Dendritic cell treated with granulocyte-macrophage colony-stimulating factor and Interleukin-4, amounts not matched to agents 40 ng/mL and 50 ng/mL, for 4 days (primary cell): Measurements from ENCODE around the gene SWT1.

ENCODE experiments used
- H3K27ac Mint-ChIP-seq: one replicate; pipeline ENCODE4 v1.8.0; 2022; ENCODE audit warnings: mild to moderate bottlenecking, mixed read lengths
- H3K27me3 Mint-ChIP-seq: one replicate; pipeline ENCODE4 v1.8.0; 2022; ENCODE audit warnings: mild to moderate bottlenecking, mixed read lengths
- H3K36me3 Mint-ChIP-seq: one replicate; pipeline ENCODE4 v1.8.0; 2022; ENCODE audit warnings: low read depth, mixed read lengths
- H3K4me1 Mint-ChIP-seq: one replicate; pipeline ENCODE4 v1.8.0; 2022; ENCODE audit warnings: low read depth, mixed read lengths
- H3K4me3 Mint-ChIP-seq: one replicate; pipeline ENCODE4 v1.8.0; 2022; ENCODE audit warnings: mild to moderate bottlenecking, moderate library complexity, mixed read lengths
- H3K9me3 Mint-ChIP-seq: one replicate; pipeline ENCODE4 v1.8.0; 2022; ENCODE audit warnings: mixed read lengths
- intact Hi-C: fragments of 100-400 bp; cut with micrococcal nuclease; formaldehyde crosslinking; loops from one replicate; pipeline ENCODE4 v1.15.0; 2022

Gene SWT1, protein sequence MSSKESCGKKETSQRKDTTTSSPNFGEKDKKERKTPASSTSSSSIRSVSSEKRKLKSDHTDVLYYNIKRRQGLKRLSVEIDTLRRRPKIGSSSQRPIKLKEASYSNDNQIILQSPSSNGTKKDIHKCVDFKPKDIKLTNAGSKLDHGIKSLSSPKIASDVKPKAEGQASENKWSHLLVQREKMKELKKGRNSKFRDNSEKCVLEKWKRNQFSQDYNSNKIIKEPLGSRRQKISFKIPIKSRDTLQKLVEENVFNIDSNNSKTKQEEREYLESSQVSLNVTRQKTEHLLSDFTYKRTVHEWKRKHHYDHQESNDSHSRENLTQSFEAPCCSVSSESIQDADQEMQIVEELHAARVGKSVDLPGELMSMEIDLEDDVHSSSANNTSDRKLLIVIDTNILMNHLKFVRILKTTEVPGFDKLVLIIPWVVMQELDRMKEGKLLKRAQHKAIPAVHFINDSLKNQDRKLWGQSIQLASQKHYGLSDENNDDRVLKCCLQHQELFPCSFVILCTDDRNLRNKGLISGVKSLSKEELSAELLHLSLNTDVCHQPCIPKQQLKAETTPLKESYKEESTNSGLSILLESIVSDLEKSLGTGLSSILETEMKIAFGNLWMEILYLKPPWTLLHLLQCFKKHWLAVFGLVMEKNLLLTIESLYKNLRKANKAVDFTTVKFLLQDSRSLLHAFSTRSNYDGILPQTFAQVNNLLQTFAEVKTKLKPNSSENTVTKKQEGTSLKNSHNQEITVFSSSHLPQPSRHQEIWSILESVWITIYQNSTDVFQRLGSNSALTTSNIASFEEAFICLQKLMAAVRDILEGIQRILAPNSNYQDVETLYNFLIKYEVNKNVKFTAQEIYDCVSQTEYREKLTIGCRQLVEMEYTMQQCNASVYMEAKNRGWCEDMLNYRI

DNA sequence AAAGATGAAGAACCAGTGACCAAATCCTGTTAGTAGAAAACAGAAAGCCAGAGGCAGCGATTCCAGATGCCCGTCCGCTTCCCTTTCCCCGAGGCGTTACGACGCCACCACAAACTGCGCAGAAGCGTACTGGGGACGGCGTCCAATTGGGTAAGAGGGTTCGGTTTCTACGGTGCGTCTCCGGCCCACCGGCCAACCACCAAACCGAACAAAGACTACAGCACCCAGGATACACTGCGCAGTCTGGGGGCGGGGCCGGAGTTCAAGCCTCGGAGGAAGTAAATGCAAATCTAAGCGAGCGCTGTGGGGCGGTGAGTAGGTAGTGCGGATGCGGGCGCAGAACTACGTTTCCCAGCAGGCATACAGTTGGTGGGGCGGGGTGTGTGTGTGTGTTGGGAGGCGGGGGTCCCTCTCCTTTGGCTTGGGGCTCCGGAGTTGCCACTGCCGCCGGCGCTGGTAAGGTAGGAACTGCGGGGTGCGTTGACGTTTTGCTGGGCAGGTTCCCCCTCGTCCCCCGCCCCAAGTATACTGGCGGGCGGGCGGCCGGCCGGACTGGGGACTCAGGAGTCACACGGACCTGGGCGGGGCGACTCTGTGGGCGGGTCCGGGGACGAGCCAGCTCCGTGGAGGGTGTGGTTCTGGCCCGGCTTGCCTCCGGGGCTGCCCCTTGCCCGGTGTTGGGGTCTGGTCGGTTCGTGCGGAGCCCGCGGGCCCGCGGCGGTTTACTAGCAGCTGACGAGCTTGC is at the start of gene SWT1, which contains the start of gene TRMT1L:
TSS of gene SWT1 (plus strand) at position 314 of the 745 bp plus-strand sequence. CDS start 3,675 bp downstream, outside the sequence.
TSS of gene TRMT1L (minus strand) at position 100 of the 745 bp plus-strand sequence. CDS start 241 bp downstream, outside the sequence.
- H3K27ac Mint-ChIP-seq = peak within 1 kb of the TSS; percentile 99
- H3K27me3 Mint-ChIP-seq = no peaks in the 10 kb centered on the region
- peaks cover 30% of the 10 kb centered on the region for H3K36me3 Mint-ChIP-seq
- intact Hi-C loops = loop anchor here (2.0 to 5.0 kb wide), 3 partner anchors 110 to 402 kb away; partner anchors contain the start of genes EDEM3, IVNS1ABP and RNF2
- peak within 1 kb of the TSS; percentile 89 for H3K4me3 Mint-ChIP-seq
- peaks cover 41% of the 10 kb centered on the region for H3K4me1 Mint-ChIP-seq
- H3K9me3 Mint-ChIP-seq = no peaks in the 10 kb centered on the region

DNA sequence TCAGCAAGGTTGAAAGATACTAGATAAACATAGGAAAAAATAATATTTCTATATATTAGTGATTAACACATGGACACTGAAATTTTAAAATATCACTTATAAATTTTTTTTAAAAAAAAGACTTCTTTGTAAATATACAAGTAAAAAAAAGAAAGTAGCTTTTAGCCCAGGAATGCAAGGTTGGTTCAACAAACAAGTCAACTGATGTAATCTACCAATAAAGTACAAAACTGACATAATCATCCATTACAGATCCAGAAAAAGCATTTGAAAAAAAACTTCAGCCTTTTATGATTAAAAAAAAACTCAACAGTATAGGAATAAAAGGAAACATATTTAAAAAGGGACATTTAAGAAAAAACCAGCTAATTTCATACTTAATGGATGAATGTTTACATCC is 48.6 kb upstream of the SWT1 start:
- H3K4me3 Mint-ChIP-seq = no peak overlapping the region
- intact Hi-C loops = no loop called here
- peaks cover 18% of the 10 kb centered on the region for H3K36me3 Mint-ChIP-seq
- no peak overlapping the region for H3K27ac Mint-ChIP-seq
- no peaks in the 10 kb centered on the region for H3K4me1 Mint-ChIP-seq
- no peaks in the 10 kb centered on the region for H3K27me3 Mint-ChIP-seq
- H3K9me3 Mint-ChIP-seq = peaks cover 35% of the 10 kb centered on the region

DNA sequence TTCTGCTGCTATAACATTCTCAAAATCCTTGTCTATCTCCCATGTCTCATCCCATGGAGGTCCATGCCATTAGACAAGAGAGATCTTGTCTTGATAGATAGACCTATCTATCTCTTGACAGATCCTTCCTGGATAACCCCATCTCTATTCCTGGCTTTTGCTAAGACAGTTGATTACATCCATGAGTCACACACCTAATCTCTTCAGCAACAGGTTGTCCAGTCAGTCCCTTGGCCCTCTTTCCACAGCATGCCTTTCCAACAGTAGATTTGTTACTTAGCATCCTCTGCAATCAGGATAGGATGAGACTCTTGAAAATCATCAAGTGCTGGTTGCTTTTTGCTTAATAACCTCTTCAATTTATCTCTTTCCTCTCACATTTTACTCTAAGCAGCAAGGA is 46.8 kb upstream of the SWT1 start:
- H3K4me1 Mint-ChIP-seq = no peaks in the 10 kb centered on the region
- H3K27me3 Mint-ChIP-seq = no peaks in the 10 kb centered on the region
- H3K27ac Mint-ChIP-seq = no peak overlapping the region
- intact Hi-C loops = no loop called here
- no peak overlapping the region for H3K4me3 Mint-ChIP-seq
- peaks cover 6% of the 10 kb centered on the region for H3K36me3 Mint-ChIP-seq
- peaks cover 35% of the 10 kb centered on the region for H3K9me3 Mint-ChIP-seq

DNA sequence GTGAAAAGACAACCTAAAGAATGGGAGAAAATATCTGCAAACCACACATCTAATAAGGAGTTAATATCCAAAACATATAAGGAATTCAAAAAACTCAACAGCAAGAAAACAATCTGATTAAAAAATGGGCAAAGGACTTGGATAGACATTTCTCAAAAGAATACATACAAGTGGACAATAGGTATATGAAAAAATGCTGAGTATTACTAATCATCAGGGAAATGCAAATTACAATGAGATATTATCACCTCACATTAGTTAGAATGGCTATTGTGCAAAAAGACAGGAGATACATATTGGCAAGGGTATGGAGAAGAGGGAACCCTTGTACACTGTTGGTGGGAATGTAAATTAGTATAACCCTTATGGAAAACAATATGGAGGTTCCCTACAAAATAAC is 45.1 kb upstream of the SWT1 start:
- intact Hi-C loops = no loop called here
- Mint-ChIP-seq H3K27ac (no peak overlapping the region), H3K36me3 (peaks cover 8% of the 10 kb centered on the region), H3K9me3 (peaks cover 24% of the 10 kb centered on the region), H3K4me1 (no peaks in the 10 kb centered on the region), H3K4me3 (no peak overlapping the region), H3K27me3 (no peaks in the 10 kb centered on the region)

DNA sequence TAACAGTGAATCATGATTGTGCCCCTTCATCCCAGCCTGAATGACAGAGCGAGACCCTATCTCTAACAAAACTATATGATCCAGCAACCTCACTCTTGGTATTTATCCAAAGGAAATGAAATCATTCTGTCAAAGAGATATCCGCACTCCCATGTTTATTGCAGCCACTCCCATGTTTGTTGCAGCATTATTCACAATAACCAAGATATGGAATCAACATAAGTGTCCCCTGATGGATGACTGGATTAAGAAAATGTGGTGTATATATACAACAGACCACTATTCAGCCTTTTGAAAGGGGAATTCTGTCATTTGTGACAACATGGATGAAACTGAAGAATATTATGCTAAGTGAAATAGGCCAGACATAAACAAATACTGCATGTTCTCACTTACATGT is 44.6 kb upstream of the SWT1 start:
- Mint-ChIP-seq H3K9me3 (peaks cover 24% of the 10 kb centered on the region), H3K27me3 (no peaks in the 10 kb centered on the region), H3K36me3 (peaks cover 13% of the 10 kb centered on the region), H3K27ac (no peak overlapping the region), H3K4me1 (no peaks in the 10 kb centered on the region), H3K4me3 (no peak overlapping the region)
- intact Hi-C loops = no loop called here

DNA sequence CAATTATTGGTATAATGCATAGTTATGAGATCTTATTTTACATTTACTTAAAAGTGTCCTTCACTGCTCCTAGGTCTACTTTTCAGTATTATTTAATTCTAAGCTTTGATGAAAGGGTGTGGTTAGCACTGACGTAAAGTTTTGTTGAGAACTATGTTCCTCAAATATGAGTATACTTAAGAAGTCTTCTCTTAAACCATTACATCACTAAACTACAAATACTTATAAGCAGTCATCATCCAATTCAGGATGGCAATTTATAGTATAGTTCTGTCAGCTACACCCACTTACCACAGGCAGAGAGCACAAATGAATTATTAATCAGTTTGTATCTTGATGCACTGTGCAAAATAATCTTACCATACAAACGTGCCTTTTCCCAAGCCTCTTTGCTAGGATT is 27.3 kb upstream of the SWT1 start:
- Mint-ChIP-seq H3K9me3 (peaks cover 15% of the 10 kb centered on the region), H3K4me1 (peaks cover 18% of the 10 kb centered on the region), H3K4me3 (no peak overlapping the region), H3K27ac (no peak overlapping the region), H3K36me3 (peaks cover 87% of the 10 kb centered on the region), H3K27me3 (no peaks in the 10 kb centered on the region)
- intact Hi-C loops = no loop called here

DNA sequence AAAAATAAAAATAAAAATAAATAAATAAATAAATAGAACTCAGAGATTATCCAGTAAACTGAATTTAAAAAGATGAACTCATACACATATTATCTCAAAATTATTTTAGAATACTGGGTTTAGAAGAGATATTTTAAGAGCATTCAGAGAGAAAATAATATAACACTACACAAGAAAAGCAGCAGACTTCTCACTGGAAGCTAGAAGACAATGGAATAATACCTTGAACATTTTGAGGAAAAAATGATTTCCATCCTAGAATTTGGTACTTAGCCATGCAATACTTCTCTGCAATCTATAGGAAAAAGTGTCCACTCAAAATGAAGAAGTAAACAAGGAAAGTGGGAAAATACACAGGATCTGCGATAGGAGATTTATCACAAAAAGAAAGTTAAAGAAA is 24.4 kb upstream of the SWT1 start:
- Mint-ChIP-seq H3K9me3 (peaks cover 15% of the 10 kb centered on the region), H3K36me3 (peaks cover 81% of the 10 kb centered on the region), H3K4me1 (peaks cover 18% of the 10 kb centered on the region), H3K4me3 (no peak overlapping the region), H3K27ac (no peak overlapping the region), H3K27me3 (no peaks in the 10 kb centered on the region)
- intact Hi-C loops = no loop called here

DNA sequence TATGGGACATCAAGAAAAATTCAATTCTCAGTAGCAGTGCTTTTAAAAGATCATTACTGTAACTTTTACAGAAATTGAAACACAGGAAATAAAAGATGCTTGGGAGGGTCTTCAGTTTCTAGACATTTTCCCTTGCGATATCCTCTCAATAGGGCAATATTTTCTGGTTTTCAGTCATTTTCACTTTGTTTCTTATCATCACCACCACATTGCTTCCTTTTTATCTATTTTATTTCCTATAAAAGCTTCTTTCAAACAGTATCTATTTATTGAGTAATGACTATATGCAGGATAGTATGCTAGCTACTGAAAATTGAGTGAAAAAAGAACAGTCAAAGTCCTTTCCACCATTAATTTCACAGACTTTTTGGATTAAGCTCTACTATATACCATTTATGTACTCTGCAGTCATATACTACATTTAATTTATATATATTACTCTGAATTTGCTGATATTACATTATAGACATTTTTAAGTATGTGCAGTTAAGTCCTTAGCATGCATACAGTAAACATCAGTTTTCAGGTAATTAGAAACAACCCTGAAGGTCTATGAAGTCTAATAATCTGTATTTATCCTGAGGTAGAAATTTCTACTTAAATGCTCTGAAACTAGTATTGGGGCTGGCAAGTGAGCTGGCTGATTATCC is 18.9 kb upstream of the SWT1 start:
- Mint-ChIP-seq H3K9me3 (peaks cover 8% of the 10 kb centered on the region), H3K27me3 (no peaks in the 10 kb centered on the region), H3K36me3 (peaks cover 77% of the 10 kb centered on the region), H3K4me1 (no peaks in the 10 kb centered on the region), H3K27ac (no peak overlapping the region), H3K4me3 (no peak overlapping the region)
- intact Hi-C loops = no loop called here

DNA sequence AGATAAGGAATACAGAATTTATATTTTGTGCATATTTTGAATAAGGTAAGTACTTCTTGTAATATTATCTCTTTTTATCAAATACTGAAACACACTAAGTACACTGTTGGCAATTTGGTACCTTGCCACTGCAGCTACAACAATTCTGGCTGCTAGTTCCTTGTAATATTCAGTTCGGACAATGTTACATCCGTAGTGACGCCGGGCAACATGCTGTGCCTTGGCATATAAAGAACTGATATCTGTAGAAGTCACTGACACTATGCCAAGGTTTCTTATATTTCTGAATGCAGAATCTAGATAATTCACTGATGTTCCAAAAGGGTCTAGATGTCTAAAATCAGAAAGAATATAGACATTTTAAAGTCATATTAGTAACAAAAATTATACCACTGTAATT is 17.7 kb upstream of the SWT1 start:
- no peaks in the 10 kb centered on the region for H3K9me3 Mint-ChIP-seq
- peaks cover 65% of the 10 kb centered on the region for H3K36me3 Mint-ChIP-seq
- H3K4me1 Mint-ChIP-seq = no peaks in the 10 kb centered on the region
- H3K4me3 Mint-ChIP-seq = no peak overlapping the region
- no peak overlapping the region for H3K27ac Mint-ChIP-seq
- no peaks in the 10 kb centered on the region for H3K27me3 Mint-ChIP-seq
- intact Hi-C loops = no loop called here

DNA sequence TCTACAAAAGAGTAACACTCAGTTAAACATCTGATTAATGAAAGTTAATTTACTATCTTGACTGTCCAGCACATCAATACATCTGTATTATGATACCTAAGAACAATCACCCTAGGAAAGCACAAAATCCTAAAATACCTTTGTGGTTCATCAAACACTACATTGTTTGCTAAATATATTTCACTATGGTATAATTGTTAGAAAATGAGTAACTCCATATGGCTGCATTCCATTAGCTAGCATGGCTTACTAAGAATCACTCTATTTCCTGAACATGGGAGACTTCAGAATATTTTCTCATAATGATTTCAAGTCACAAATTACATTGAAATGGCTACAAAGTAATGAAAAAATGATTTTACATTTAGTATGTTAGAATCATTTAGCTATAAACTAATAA is 12.7 kb upstream of the SWT1 start:
- Mint-ChIP-seq H3K4me1 (peaks cover 2% of the 10 kb centered on the region), H3K27ac (no peak overlapping the region), H3K4me3 (no peak overlapping the region), H3K27me3 (no peaks in the 10 kb centered on the region), H3K36me3 (peaks cover 53% of the 10 kb centered on the region), H3K9me3 (no peaks in the 10 kb centered on the region)
- intact Hi-C loops = no loop called here

DNA sequence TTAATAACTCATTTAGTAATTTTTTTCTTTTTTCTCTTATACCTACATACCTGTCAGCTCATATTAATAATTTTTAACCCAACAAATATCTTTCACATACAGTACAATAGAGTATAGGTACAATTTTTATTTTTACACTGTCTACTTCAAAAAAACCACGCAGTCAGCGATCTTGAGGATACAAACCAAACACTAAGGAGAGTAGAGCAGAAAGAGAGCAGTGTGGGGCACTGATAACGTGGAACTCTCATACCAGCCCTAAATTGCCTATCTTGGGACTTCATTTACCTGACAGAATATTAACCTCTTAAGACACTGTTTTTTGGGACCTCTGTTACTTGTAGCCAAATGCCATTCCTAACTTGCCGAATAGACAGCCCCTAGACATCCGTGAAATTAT is 5.8 kb upstream of the SWT1 start:
- no peak overlapping the region for H3K27ac Mint-ChIP-seq
- H3K27me3 Mint-ChIP-seq = no peaks in the 10 kb centered on the region
- peaks cover 45% of the 10 kb centered on the region for H3K36me3 Mint-ChIP-seq
- no peaks in the 10 kb centered on the region for H3K9me3 Mint-ChIP-seq
- intact Hi-C loops = no loop called here
- no peak overlapping the region for H3K4me3 Mint-ChIP-seq
- peaks cover 29% of the 10 kb centered on the region for H3K4me1 Mint-ChIP-seq

DNA sequence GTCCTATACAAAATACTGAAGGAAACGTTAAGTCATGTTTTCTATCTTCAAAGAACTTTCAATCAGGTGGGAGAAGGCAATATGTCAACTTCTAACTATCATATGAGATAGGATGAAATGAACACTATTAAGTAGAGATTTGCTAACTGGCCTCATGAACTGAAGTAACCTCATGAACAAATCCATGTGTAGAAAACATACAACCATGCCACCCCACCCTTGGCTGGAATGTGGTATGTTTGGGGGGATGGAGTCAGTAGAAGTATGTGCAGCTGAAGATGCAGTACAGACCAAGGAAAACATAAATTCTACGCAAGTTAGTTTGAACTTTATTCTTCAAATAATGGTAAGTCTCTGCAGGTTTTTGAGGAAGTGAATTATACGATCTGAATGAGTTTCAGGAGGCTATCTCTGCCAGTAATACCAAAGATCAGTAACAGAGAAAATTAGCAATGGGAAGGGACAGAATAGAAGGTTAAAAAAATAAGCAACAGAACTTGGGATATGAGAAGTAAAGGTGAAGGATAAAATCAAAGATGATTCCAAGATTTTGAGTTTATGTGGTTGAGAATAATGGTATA is 4.7 kb upstream of the SWT1 start:
- Mint-ChIP-seq H3K4me1 (peaks cover 29% of the 10 kb centered on the region), H3K36me3 (peaks cover 54% of the 10 kb centered on the region)

More for the DNA sequence above, 4.7 kb upstream of the SWT1 start:
- intact Hi-C loops = no loop called here
- H3K27me3 Mint-ChIP-seq = no peaks in the 10 kb centered on the region
- H3K9me3 Mint-ChIP-seq = no peaks in the 10 kb centered on the region
- no peak overlapping the region for H3K4me3 Mint-ChIP-seq
- H3K27ac Mint-ChIP-seq = peak overlapping the region; percentile 42
